MM.1S (cell line): ENCODE results near the gene VDAC2.

ENCODE experiments used
- CTCF ChIP-seq: fragments of 300-600 bp; sonication (generic); IDR thresholded peaks from 2 replicates; pipeline ENCODE4 v1.5.1; 2016; ENCODE audit warnings: antibody characterized with exemption, low read length, mixed read lengths
- EZH2 ChIP-seq: fragments of 300-600 bp; sonication (generic); optimal IDR thresholded peaks from 2 replicates; pipeline ENCODE3; 2017; ENCODE audit warnings: low read depth, mild to moderate bottlenecking, antibody characterized with exemption, low read length, mixed read lengths
- EZH2phosphoT487 ChIP-seq: fragments of 300-600 bp; sonication (generic); IDR thresholded peaks from 2 replicates; pipeline ENCODE4 v1.6.1; 2018; ENCODE audit warnings: antibody characterized with exemption, low read length

GRCh38 chr10:75207079-75207856 lies 3.3 kb upstream of the VDAC2 start:
- TF ChIP-seq CTCF = no peak
- no peak for TF ChIP-seq EZH2
- no peak for TF ChIP-seq EZH2phosphoT487
